HG03469 (cell line): ENCODE results near the gene HPCAL1.
"Not testable (repeated sequence)": the region's sequence is repeated elsewhere in the genome, so short reads cannot be mapped to it uniquely, and the experiment has no call there.

Experiments
- ATAC-seq: cut with Tn5 transposase; IDR thresholded peaks from one replicate; pipeline ENCODE4 v1.9.1; 2021; ENCODE audit warnings: mild to moderate bottlenecking, moderate library complexity, moderate number of reproducible peaks; ENCODE audit not compliant: unreplicated experiment

HPCAL1 gene

GRCh38 chr2:10433947-10434885, 131.5 kb downstream of the HPCAL1 start:
- ATAC-seq: no peak

DNA sequence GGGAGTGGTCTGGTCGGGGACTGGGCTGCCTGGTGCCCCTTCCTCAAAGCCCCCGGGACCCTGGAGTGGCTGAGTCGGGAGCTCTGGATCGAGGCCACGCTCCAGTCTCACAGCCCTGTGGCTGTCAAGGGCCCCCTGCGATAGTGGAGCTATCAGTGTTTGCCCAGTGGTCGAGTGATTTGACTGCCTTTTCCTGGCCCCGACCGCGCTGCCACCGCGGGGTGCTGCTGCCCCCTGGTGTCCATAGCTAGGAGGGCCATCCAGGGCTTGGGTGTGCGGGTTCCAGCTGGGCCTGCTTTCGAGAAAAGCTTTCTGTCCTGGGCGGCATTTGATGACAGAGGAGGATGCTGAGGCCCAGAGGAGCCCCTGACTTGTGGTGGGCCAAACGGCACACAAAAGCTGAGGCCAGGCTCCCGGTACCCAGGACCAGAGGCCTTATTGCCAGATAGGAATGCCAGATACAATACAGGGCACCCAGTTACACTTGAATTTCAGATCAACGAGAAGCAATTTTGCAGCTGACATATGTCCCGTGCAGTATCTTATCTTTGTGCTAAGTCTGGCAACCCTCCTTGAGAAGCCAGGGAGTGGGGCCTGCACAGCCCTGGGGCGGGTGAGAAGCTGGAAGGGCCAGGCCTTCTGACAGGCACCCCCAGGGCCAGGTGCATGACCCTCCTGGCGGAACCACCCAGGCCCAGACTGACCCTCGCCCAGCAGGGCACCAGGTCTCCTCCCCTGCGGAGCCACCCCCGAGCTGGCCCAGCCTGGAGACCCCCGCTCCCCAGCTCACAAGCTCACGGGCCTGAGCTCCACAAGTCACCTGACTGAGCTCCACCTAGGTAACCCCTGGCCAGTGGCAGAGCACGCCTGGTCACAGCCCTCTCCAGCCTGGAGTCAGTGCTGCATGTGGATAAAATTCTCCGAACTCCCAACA, 132.4 kb downstream of the HPCAL1 start:
- peak; percentile 37 for ATAC-seq

DNA sequence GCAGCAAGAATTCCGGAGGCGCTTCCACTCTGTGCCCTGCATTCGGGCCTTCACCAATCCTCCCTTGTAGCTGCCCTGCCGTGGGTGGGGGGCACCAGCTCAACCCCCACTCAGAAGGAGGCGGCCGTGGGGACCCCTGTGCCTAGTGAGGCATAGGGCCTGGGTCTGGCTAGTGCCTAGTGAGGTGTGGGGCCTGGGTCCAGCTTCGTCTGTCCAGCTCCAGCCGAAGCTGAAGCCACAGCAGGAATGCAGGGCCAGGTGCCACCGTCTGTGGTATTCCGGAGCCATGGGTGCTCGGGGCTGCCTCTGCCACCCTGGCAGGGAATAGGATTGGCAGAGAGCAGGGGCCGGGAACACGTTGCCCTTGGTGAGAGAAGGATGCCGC, 133.1 kb downstream of the HPCAL1 start:
- no peak for ATAC-seq

DNA sequence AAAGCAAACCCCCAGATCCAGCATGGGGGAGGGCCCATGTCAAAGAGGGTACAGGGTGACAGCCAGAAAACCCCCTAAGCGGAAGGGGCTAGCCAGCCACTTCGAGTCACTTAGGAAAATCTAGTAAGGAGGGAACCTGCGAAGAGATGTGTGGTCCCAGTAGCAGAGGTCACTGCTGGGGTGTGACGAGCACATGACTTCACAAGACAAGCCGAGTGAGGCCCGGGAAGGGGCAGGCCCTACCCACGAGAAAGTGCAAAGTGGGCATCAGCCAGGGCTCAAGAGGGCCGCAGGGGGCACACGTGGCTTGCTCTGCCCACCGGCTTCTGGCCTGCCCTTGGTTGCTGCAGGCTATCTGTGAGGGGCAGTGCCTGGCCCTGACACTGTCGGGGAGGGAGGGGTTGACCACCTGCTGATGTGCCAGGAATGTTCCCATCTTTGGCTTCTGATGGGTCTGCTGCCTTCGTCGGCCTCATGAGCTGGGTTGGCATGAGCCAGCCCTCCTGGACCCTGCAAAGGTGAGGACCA, 133.9 kb downstream of the HPCAL1 start:
- no peak for ATAC-seq

DNA sequence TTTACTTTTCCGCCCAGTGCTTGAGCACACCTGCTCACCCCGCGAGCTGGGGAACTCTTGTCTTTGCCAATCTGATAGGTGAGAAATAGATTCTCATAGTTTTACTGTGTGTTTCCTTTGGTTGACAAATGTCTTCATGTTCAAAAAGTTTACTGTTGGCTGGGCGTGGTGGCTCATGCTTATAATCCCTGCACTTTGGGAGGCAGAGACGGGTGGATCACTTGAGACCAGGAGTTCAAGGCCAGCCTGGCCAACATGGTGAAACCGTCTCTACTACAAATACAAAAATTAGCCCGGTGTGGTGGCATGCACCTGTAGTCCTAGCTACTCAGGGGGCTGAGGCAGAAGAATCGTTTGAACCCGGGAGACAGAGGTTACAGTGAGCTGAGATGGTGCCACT, 135.1 kb downstream of the HPCAL1 start:
- no peak for ATAC-seq

GRCh38 chr2:10438688-10439087, 136.0 kb downstream of the HPCAL1 start:
- ATAC-seq: no peak

GRCh38 chr2:10439185-10439879, 136.6 kb downstream of the HPCAL1 start:
- no peak for ATAC-seq

DNA sequence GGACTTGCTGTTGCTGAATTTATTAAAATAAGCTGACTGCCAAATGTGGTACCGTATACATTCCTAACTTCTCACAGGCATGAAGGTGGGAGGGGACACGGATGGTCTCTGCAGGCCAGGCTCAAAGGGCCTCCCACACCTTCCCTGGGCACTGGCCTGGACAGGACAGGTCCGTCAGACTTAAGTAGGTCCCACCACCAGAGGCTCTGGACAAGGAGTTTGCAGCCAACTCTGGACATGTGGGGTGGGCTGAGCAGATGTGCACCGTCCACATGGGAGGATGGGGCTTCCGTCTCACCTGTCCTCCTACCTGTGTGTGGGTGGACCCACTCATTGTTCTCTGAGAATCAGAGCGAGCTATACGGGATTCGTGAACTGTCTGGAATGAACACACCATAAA, 137.3 kb downstream of the HPCAL1 start:
- no peak for ATAC-seq

DNA sequence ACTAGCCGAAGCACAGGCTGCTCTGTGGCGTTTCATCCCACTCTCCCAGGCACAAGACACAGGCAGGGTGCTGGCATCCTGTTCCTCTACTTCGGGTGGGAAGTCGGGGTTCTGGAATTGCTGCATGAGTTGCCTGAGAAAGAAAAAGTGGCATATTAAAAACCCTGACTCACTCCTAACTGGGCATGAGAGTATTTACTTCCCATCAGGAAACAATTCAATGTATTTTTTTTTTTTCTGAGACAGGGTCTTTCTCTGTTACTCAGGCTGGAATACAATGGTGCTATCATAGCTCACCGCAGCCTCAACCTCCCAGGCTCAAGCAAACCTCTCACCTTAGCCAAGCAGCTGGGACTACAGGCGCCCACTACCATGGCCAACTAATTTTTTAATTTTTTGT, 138.0 kb downstream of the HPCAL1 start:
- no peak for ATAC-seq

GRCh38 chr2:10441948-10442347, 139.2 kb downstream of the HPCAL1 start:
- ATAC-seq: no peak

DNA sequence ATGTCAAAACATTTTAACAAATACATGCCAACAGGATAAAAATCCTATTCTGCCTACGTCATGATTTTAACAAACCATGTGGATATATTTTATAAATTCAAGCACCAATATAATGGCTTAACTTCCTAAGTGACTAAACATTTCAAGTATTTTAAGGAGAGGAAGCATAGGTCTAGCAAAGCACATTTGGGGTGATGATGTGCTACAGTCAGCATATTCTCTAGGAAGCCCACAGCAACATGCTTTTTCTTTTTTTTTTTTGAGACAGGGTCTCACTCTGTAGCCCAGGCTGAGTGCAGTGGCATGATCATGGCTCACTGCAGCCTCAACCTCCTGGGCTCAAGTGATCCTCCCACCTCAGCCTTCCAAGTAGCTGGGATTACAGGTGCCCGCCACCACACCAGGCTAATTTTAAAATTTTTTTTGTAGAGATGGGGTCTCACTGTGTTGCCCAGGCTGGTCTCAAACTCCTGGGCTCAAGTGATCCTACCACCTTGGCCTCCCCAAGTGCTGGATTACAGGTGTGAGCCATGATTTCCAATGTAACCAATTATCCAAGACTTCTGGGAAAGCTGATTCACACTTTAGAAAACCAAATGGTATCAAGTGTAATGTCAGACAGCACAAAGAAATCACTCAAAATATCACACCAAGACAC, 139.9 kb downstream of the HPCAL1 start:
- not testable (repeated sequence) for ATAC-seq

DNA sequence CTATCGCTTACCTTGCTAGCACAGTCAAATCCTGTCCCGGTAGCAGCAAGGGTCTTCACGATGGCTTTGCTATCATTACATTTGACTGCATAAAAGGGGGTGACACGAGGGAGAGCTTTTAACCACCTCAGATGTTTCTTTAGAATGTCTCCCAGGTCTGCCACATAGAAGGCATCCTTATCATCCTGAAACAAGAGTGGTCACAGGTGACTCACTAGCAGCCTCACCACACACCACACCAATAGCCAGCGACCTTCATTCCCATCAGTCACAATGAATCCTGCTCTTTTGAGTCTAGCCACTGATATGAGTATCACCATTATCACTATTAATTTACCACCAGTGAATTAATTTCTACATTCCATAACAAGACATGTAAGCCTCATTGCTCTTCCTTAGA, 141.8 kb downstream of the HPCAL1 start:
- ATAC-seq: no peak

DNA sequence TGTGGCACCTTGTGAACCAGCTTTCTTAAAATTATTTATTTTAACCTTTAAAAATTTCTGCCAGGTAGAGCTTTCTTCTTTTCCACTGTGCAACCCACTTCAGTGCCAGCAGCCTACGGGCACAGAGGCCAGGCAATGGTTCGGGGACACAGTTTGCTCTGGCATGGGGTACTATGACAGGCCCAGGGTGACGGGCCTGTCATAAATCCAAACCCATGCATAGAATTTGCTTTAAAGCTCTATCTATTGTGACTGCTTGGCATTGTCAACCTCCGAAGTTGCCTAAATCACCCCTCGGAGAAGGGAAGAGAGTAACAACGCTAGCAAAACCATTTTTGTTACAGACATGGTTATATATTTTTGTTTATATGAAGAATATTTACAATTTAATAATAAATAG, 143.9 kb downstream of the HPCAL1 start:
- ATAC-seq: no peak

DNA sequence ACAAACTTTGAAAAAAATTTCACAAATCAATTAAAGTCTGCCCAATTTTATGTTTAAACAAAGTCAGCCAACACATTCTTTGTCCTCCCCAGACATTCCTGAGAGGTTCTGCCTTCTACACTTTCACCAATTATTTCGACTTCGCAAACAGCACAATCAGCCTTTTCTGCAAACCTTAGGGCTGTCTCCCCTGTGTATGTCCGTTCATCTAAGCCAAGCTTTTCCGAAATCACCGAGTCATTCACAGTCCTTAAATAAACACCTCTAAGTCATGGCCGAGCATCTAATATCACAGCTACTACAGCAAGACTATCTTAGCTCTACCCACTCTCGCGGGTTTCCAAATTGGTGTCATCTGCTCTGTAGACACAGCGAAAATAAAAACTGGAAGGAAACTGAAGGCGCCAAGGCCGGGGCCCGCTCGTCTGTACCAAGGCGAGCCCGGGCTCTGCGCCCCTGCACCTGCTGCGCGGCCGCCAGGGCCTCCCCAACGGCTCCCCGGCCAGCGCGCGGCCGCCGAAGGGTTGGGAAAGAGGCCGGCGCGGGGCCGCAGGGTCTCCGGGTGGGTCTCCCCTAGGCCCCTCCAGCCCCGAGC, 144.7 kb downstream of the HPCAL1 start:
- peak; percentile 15 for ATAC-seq

GRCh38 chr2:10447895-10448575, 145.3 kb downstream of the HPCAL1 start, which contains the start of gene ODC1:
Gene ODC1 (minus strand): TSS chr2:10448327. CDS start chr2:10445032, 3,295 bp downstream.
- peak; percentile 33 for ATAC-seq

- ATAC-seq: peak; percentile 35
Observed at GRCh38 chr2:10448576-10449485, 146.1 kb downstream of the HPCAL1 start.

GRCh38 chr2:10449486-10449831, 146.8 kb downstream of the HPCAL1 start:
- no peak for ATAC-seq
